Measurements from ENCODE around the gene TBC1D5.

GRCh38 chr3:17390785-17391184 lies 351.6 kb downstream of the TBC1D5 start:
- no peak for TF ChIP-seq CREB1 (IDR thresholded peaks at IDR 0.05)
- TF ChIP-seq SIX5 (IDR thresholded peaks at IDR 0.05; ENCODE audit: low read depth, low read length) = no peak
- no peak for TF ChIP-seq CTCF (IDR thresholded peaks at IDR 0.05; ENCODE audit: control extremely low read depth in 1 of 3, insufficient read depth in 1 of 3, low read depth in 1 of 3, low read length in 3 of 3)
- TF ChIP-seq EP300 (IDR thresholded peaks at IDR 0.05; ENCODE audit: borderline replicate concordance in 1 of 2, low read depth in 2 of 2, low read length in 2 of 2) = no peak
- TF ChIP-seq RBBP5 (IDR thresholded peaks at IDR 0.05; ENCODE audit: borderline replicate concordance, low read depth, low read length) = no peak
- no peak for TF ChIP-seq TCF12 (IDR thresholded peaks at IDR 0.05; ENCODE audit: low read depth, low read length)
- TF ChIP-seq ATF2 (IDR thresholded peaks at IDR 0.05; ENCODE audit: low read length) = no peak
- no peak for TF ChIP-seq ATF3 (IDR thresholded peaks at IDR 0.05; ENCODE audit: insufficient read depth, low read depth, low read length)
- no peak for TF ChIP-seq POLR2A (IDR thresholded peaks at IDR 0.05; ENCODE audit: control extremely low read depth in 1 of 2, low read depth in 2 of 2, low read length in 2 of 2)
- TF ChIP-seq JUN (IDR thresholded peaks at IDR 0.05; ENCODE audit: low read depth, low read length) = no peak
- no peak for TF ChIP-seq HDAC6 (IDR thresholded peaks at IDR 0.05; ENCODE audit: low read depth, low read length)
- TF ChIP-seq NRF1 (IDR thresholded peaks at IDR 0.05; ENCODE audit: low read depth, low read length) = no peak
- no peak for TF ChIP-seq MAX (IDR thresholded peaks at IDR 0.05)
